K562 (cell line): ENCODE measurements around the gene APLF. TPM values are rescaled to one million over a fixed set of nuclear protein-coding genes. Genes with fewer than 3 reads are reported as not detected.

ENCODE experiments used
- BCOR ChIP-seq: fragments of 450-650 bp; IDR thresholded peaks from 2 replicates; pipeline ENCODE4 v1.6.1; 2016
- CEBPG ChIP-seq, 3 experiments: fragments of 200-800 bp in 1 of 3; sonication (Bioruptor generic) in 1 of 3; sonication (generic) in 1 of 3; formaldehyde crosslinking in 1 of 3; IDR thresholded peaks in 2 of 3; conservative IDR thresholded peaks in 1 of 3; 2 replicates each; pipeline versions ENCODE4 v1.6.1 to v1.8.0; 2016 to 2022; ENCODE audit warnings: missing compliant biosample characterization in 2 of 3, missing genetic modification characterization in 2 of 3, mild to moderate bottlenecking in 1 of 3, missing genetic modification reagents in 1 of 3
- ESRRB ChIP-seq: fragments of 250-450 bp; sonication (Bioruptor Pico); IDR thresholded peaks from 2 replicates; pipeline ENCODE4 v1.5.0; 2020; ENCODE audit warnings: mild to moderate bottlenecking, moderate library complexity, borderline replicate concordance
- FOXJ3 ChIP-seq: sonication (generic); formaldehyde crosslinking; IDR thresholded peaks from 2 replicates; pipeline ENCODE4 v1.4.0; 2020; ENCODE audit warnings: mild to moderate bottlenecking, missing genetic modification reagents
- HDAC2 ChIP-seq: fragments of 450-650 bp; IDR thresholded peaks from 2 replicates; pipeline ENCODE4 v1.6.1; 2016; ENCODE audit warnings: mild to moderate bottlenecking
- MCM3 ChIP-seq: fragments of 450-650 bp; IDR thresholded peaks from 2 replicates; pipeline ENCODE4 v1.6.1; 2016
- MCM7 ChIP-seq, 2 experiments: fragments of 450-650 bp; IDR thresholded peaks; 2 replicates each; pipeline ENCODE4 v1.6.1; 2016 to 2018
- PCBP1 ChIP-seq: fragments of 200-400 bp; formaldehyde crosslinking; IDR thresholded peaks from 2 replicates; pipeline ENCODE4 v1.6.1; 2018; ENCODE audit warnings: mild to moderate bottlenecking, low read depth, low read length; ENCODE audit not compliant: poor library complexity, severe bottlenecking
- RBM22 ChIP-seq: fragments of 200-400 bp; formaldehyde crosslinking; IDR thresholded peaks from 2 replicates; pipeline ENCODE4 v1.6.1; 2018; ENCODE audit warnings: low read length, low read depth; ENCODE audit not compliant: poor library complexity, severe bottlenecking
- SRSF7 ChIP-seq: fragments of 200-400 bp; formaldehyde crosslinking; optimal IDR thresholded peaks from 2 replicates; pipeline ENCODE3; 2017; ENCODE audit warnings: mild to moderate bottlenecking, low read depth, low read length
- TRIM28 ChIP-seq: fragments of 450-650 bp; IDR thresholded peaks from 2 replicates; pipeline ENCODE4 v1.6.1; 2017
- ZKSCAN8 ChIP-seq: fragments of 200-800 bp; sonication (Bioruptor generic); IDR thresholded peaks from 2 replicates; pipeline ENCODE4 v1.6.1; 2016; ENCODE audit warnings: missing genetic modification characterization, missing compliant biosample characterization
- ZNF232 ChIP-seq: sonication (generic); formaldehyde crosslinking; IDR thresholded peaks from 2 replicates; pipeline ENCODE4 v1.8.0; 2022; ENCODE audit warnings: mild to moderate bottlenecking, missing genetic modification reagents
- ZNF239 ChIP-seq: fragments of 250-450 bp; sonication (Bioruptor Pico); IDR thresholded peaks from 2 replicates; pipeline ENCODE4 v1.4.0; 2020; ENCODE audit warnings: mild to moderate bottlenecking
- ZSCAN32 ChIP-seq: fragments of 450-650 bp; formaldehyde crosslinking; IDR thresholded peaks from 2 replicates; pipeline ENCODE4 v1.4.0; 2020; ENCODE audit warnings: mild to moderate bottlenecking, moderate library complexity
- polyA plus RNA-seq, 8 experiments: library from polyadenylated mRNA; depleted of rRNA in 4 of 8; stranded (reverse) in 5 of 8; unstranded in 3 of 8; fragments of >200 nt; fragmentation: Nextera tagmentation in 2 of 8; fragmentation: Illumina TruSeq in 1 of 8; extraction: Ambion mirVana in 2 of 8; extraction: Trizol in 1 of 8; gene quantifications; 2 replicates each; pipeline versions ENCODE4 v1.2.1 to v1.2.3, GENCODE V29; 2011 to 2014; ENCODE audit warnings: inconsistent platforms in 1 of 8, missing spikeins in 1 of 8
- total RNA-seq, 7 experiments: library from RNA; depleted of rRNA in 6 of 7; stranded (reverse); fragments of >200 nt in 6 of 7; fragmentation: Illumina TruSeq in 2 of 7; extraction: Trizol in 2 of 7; gene quantifications; 2 replicates each; pipeline versions ENCODE4 v1.2.1 to v1.2.3, GENCODE V29; 2011 to 2021; ENCODE audit warnings: low replicate concordance in 1 of 7
- TF ChIP-seq, protein P1 (sequence below), 3 experiments: fragments of 200-800 bp in 1 of 3; sonication (Bioruptor generic) in 1 of 3; sonication (generic) in 1 of 3; formaldehyde crosslinking in 1 of 3; IDR thresholded peaks; 2 replicates each; pipeline versions ENCODE4 v1.6.1 to v1.8.0; 2016 to 2022; ENCODE audit warnings: mild to moderate bottlenecking in 2 of 3, missing compliant biosample characterization in 2 of 3, missing genetic modification characterization in 2 of 3, missing genetic modification reagents in 1 of 3
- TF ChIP-seq, protein P2 (sequence below): fragments of 250-450 bp; sonication (Bioruptor Pico); IDR thresholded peaks from 2 replicates; pipeline ENCODE4 v1.8.0; 2021; ENCODE audit warnings: borderline replicate concordance, mild to moderate bottlenecking, moderate library complexity; ENCODE audit not compliant: poor library complexity, severe bottlenecking
- TF ChIP-seq, protein P3 (sequence below): fragments of 250-450 bp; sonication (Bioruptor Pico); IDR thresholded peaks from 2 replicates; pipeline ENCODE4 v1.9.0; 2021; ENCODE audit warnings: mild to moderate bottlenecking
- TF ChIP-seq, protein P4 (sequence below): fragments of 450-650 bp; IDR thresholded peaks from 2 replicates; pipeline ENCODE4 v1.6.1; 2014; ENCODE audit warnings: low read depth, mild to moderate bottlenecking, moderate library complexity, borderline replicate concordance
- TF ChIP-seq, protein P5 (sequence below): sonication (generic); formaldehyde crosslinking; IDR thresholded peaks from 2 replicates; pipeline ENCODE4 v1.8.0; 2022; ENCODE audit warnings: mild to moderate bottlenecking, low read depth, missing genetic modification reagents
- TF ChIP-seq, protein P6 (sequence below): fragments of 450-650 bp; IDR thresholded peaks from 2 replicates; pipeline ENCODE4 v1.6.1; 2017; ENCODE audit warnings: antibody characterized with exemption

Gene APLF
- total and polyA plus RNA-seq, 9 of the 15 experiments (the other 6 are each of a cell fraction or from before 2014, with no cell fraction given), result 0.07 to 1.1 (median 0.71) TPM

DNA sequence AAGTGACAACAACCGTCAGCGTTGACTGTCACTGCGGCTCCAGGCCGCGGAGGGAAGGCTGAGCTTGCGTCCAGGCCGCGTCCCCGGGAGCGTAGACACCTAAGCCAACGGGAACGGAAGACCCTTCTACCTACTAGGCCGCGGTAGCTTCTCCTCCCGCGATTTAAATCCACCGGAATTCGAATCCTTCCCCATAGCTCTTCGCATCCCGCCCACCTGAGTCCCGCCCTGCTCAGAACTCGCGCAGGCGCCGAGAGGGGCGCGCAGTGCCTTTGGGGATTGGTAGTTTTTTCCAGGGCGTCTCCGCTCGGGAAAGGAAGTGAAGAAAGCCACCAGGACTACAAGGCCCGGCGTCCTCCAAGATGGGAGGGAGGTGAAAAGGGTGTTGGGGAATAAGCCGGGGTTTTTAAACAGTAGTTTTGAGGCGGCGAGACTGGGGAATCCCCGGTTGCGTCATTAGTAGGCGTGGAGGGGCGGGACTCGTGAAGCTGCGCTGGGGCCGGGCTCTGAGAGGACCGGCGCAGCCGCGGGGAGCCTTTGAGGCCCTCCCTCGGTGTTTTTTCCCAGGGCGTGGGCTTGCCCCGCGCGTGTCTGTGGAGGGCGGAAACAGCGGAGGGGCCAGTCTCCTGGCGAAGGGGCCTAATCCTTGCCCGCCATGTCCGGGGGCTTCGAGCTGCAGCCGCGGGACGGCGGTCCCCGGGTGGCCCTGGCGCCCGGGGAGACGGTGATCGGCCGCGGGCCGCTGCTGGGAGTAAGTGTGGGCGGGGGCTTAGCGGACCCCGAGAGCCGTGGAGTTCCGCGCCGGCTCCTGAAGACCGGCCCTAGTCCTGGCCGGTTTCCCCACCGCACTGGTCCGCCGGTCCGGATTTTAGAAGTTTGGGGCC, at the start of gene APLF, which contains the start of gene FBXO48 (continued):
- TF ChIP-seq, protein P1, sequence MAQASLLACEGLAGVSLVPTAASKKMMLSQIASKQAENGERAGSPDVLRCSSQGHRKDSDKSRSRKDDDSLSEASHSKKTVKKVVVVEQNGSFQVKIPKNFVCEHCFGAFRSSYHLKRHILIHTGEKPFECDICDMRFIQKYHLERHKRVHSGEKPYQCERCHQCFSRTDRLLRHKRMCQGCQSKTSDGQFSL (CRISPR knock-in tag; IDR thresholded peaks at IDR 0.05), result no peak
- TF ChIP-seq, protein P1 (tag; IDR thresholded peaks at IDR 0.05), result no peak
- TF ChIP-seq PCBP1, result no peak
- TF ChIP-seq, protein P2, sequence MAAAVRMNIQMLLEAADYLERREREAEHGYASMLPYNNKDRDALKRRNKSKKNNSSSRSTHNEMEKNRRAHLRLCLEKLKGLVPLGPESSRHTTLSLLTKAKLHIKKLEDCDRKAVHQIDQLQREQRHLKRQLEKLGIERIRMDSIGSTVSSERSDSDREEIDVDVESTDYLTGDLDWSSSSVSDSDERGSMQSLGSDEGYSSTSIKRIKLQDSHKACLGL, result no peak
- no peak for TF ChIP-seq MCM3
- TF ChIP-seq ESRRB (CRISPR knock-in tag), result no peak
- TF ChIP-seq RBM22, result no peak
- TF ChIP-seq, protein P3, sequence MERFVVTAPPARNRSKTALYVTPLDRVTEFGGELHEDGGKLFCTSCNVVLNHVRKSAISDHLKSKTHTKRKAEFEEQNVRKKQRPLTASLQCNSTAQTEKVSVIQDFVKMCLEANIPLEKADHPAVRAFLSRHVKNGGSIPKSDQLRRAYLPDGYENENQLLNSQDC, result no peak
- peak; percentile 91 for TF ChIP-seq CEBPG (CRISPR knock-in tag; IDR thresholded peaks at IDR 0.05)
- TF ChIP-seq CEBPG (tag; conservative IDR thresholded peaks at IDR 0.05 in 1 of 2, IDR thresholded peaks at IDR 0.05 in 1 of 2), result peak; percentile 96 to 99
- TF ChIP-seq TRIM28, result no peak
- TF ChIP-seq, protein P4, sequence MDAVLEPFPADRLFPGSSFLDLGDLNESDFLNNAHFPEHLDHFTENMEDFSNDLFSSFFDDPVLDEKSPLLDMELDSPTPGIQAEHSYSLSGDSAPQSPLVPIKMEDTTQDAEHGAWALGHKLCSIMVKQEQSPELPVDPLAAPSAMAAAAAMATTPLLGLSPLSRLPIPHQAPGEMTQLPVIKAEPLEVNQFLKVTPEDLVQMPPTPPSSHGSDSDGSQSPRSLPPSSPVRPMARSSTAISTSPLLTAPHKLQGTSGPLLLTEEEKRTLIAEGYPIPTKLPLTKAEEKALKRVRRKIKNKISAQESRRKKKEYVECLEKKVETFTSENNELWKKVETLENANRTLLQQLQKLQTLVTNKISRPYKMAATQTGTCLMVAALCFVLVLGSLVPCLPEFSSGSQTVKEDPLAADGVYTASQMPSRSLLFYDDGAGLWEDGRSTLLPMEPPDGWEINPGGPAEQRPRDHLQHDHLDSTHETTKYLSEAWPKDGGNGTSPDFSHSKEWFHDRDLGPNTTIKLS, result peak; percentile 68; the same call in 1 of the 2 replicates
- TF ChIP-seq ZNF232 (CRISPR knock-in tag), result no peak
- no peak for TF ChIP-seq BCOR
- TF ChIP-seq FOXJ3 (CRISPR knock-in tag), result no peak
- no peak for TF ChIP-seq ZKSCAN8 (CRISPR knock-in tag)
- no peak for TF ChIP-seq SRSF7
- TF ChIP-seq, protein P5, sequence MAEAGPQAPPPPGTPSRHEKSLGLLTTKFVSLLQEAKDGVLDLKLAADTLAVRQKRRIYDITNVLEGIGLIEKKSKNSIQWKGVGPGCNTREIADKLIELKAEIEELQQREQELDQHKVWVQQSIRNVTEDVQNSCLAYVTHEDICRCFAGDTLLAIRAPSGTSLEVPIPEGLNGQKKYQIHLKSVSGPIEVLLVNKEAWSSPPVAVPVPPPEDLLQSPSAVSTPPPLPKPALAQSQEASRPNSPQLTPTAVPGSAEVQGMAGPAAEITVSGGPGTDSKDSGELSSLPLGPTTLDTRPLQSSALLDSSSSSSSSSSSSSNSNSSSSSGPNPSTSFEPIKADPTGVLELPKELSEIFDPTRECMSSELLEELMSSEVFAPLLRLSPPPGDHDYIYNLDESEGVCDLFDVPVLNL (CRISPR knock-in tag), result peak; percentile 76
- TF ChIP-seq ZNF239, result no peak
- TF ChIP-seq, protein P6, sequence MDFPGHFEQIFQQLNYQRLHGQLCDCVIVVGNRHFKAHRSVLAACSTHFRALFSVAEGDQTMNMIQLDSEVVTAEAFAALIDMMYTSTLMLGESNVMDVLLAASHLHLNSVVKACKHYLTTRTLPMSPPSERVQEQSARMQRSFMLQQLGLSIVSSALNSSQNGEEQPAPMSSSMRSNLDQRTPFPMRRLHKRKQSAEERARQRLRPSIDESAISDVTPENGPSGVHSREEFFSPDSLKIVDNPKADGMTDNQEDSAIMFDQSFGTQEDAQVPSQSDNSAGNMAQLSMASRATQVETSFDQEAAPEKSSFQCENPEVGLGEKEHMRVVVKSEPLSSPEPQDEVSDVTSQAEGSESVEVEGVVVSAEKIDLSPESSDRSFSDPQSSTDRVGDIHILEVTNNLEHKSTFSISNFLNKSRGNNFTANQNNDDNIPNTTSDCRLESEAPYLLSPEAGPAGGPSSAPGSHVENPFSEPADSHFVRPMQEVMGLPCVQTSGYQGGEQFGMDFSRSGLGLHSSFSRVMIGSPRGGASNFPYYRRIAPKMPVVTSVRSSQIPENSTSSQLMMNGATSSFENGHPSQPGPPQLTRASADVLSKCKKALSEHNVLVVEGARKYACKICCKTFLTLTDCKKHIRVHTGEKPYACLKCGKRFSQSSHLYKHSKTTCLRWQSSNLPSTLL, result no peak
- TF ChIP-seq HDAC2, result peak; percentile 61; the same call in 1 of the 2 replicates
- no peak for TF ChIP-seq MCM7 (IDR thresholded peaks at IDR 0.05)
- no peak for TF ChIP-seq ZSCAN32
